ENCODE results near the gene RNF175. TPM values are rescaled to one million over a fixed set of nuclear protein-coding genes. Genes with fewer than 3 reads are reported as not detected.

The RNF175 gene
- total RNA-seq, 1 experiment from 2014 or later = 5.4 TPM

GRCh38 chr4:153766758-153767157 lies 6.9 kb upstream of the RNF175 start (continued):
- TF ChIP-seq, protein P1, sequence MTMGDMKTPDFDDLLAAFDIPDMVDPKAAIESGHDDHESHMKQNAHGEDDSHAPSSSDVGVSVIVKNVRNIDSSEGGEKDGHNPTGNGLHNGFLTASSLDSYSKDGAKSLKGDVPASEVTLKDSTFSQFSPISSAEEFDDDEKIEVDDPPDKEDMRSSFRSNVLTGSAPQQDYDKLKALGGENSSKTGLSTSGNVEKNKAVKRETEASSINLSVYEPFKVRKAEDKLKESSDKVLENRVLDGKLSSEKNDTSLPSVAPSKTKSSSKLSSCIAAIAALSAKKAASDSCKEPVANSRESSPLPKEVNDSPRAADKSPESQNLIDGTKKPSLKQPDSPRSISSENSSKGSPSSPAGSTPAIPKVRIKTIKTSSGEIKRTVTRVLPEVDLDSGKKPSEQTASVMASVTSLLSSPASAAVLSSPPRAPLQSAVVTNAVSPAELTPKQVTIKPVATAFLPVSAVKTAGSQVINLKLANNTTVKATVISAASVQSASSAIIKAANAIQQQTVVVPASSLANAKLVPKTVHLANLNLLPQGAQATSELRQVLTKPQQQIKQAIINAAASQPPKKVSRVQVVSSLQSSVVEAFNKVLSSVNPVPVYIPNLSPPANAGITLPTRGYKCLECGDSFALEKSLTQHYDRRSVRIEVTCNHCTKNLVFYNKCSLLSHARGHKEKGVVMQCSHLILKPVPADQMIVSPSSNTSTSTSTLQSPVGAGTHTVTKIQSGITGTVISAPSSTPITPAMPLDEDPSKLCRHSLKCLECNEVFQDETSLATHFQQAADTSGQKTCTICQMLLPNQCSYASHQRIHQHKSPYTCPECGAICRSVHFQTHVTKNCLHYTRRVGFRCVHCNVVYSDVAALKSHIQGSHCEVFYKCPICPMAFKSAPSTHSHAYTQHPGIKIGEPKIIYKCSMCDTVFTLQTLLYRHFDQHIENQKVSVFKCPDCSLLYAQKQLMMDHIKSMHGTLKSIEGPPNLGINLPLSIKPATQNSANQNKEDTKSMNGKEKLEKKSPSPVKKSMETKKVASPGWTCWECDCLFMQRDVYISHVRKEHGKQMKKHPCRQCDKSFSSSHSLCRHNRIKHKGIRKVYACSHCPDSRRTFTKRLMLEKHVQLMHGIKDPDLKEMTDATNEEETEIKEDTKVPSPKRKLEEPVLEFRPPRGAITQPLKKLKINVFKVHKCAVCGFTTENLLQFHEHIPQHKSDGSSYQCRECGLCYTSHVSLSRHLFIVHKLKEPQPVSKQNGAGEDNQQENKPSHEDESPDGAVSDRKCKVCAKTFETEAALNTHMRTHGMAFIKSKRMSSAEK (CRISPR knock-in tag; IDR thresholded peaks at IDR 0.05; ENCODE audit: borderline replicate concordance) = no peak

GRCh38 chr4:153765894-153766293 lies 6.1 kb upstream of the RNF175 start:
- DNase-seq (ENCODE audit: low spot score) = no peak
- POLR2A ChIA-PET = no interaction called here
- Mint-ChIP-seq H3K9me3 (peaks cover 13% of the 10 kb centered on the region), H3K36me3 (peaks cover 9% of the 10 kb centered on the region), H3K4me3 (no peak overlapping the region), H3K27ac (no peak overlapping the region), H3K27me3 (ENCODE audit: low read depth) (no peaks in the 10 kb centered on the region), H3K4me1 (peaks cover 20% of the 10 kb centered on the region)
- CTCF ChIA-PET = no interaction called here
- TF ChIP-seq, protein P2, sequence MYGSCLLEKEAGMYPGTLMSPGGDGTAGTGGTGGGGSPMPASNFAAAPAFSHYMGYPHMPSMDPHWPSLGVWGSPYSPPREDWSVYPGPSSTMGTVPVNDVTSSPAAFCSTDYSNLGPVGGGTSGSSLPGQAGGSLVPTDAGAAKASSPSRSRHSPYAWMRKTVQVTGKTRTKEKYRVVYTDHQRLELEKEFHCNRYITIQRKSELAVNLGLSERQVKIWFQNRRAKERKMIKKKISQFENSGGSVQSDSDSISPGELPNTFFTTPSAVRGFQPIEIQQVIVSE (CRISPR knock-in tag; IDR thresholded peaks at IDR 0.05; ENCODE audit: borderline replicate concordance) = no peak
- TF ChIP-seq, protein P3, sequence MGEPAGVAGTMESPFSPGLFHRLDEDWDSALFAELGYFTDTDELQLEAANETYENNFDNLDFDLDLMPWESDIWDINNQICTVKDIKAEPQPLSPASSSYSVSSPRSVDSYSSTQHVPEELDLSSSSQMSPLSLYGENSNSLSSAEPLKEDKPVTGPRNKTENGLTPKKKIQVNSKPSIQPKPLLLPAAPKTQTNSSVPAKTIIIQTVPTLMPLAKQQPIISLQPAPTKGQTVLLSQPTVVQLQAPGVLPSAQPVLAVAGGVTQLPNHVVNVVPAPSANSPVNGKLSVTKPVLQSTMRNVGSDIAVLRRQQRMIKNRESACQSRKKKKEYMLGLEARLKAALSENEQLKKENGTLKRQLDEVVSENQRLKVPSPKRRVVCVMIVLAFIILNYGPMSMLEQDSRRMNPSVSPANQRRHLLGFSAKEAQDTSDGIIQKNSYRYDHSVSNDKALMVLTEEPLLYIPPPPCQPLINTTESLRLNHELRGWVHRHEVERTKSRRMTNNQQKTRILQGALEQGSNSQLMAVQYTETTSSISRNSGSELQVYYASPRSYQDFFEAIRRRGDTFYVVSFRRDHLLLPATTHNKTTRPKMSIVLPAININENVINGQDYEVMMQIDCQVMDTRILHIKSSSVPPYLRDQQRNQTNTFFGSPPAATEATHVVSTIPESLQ (CRISPR knock-in tag; IDR thresholded peaks at IDR 0.05) = no peak
- TF ChIP-seq EMX1 (CRISPR knock-in tag; IDR thresholded peaks at IDR 0.05) (no peak), SMAD3 (CRISPR knock-in tag; IDR thresholded peaks at IDR 0.05; ENCODE audit: borderline replicate concordance) (no peak), ZNF671 (CRISPR knock-in tag; IDR thresholded peaks at IDR 0.05) (no peak), FOXK1 (CRISPR knock-in tag; IDR thresholded peaks at IDR 0.05) (no peak), SMAD4 (CRISPR knock-in tag; IDR thresholded peaks at IDR 0.05) (no peak), ZNF396 (CRISPR knock-in tag; IDR thresholded peaks at IDR 0.05; ENCODE audit: borderline replicate concordance) (no peak)
- TF ChIP-seq, protein P4, sequence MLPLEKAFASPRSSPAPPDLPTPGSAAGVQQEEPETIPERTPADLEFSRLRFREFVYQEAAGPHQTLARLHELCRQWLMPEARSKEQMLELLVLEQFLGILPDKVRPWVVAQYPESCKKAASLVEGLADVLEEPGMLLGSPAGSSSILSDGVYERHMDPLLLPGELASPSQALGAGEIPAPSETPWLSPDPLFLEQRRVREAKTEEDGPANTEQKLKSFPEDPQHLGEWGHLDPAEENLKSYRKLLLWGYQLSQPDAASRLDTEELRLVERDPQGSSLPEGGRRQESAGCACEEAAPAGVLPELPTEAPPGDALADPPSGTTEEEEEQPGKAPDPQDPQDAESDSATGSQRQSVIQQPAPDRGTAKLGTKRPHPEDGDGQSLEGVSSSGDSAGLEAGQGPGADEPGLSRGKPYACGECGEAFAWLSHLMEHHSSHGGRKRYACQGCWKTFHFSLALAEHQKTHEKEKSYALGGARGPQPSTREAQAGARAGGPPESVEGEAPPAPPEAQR (CRISPR knock-in tag; IDR thresholded peaks at IDR 0.05) = no peak
- TF ChIP-seq, protein P5, sequence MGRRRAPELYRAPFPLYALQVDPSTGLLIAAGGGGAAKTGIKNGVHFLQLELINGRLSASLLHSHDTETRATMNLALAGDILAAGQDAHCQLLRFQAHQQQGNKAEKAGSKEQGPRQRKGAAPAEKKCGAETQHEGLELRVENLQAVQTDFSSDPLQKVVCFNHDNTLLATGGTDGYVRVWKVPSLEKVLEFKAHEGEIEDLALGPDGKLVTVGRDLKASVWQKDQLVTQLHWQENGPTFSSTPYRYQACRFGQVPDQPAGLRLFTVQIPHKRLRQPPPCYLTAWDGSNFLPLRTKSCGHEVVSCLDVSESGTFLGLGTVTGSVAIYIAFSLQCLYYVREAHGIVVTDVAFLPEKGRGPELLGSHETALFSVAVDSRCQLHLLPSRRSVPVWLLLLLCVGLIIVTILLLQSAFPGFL (CRISPR knock-in tag; IDR thresholded peaks at IDR 0.05; ENCODE audit: borderline replicate concordance) = no peak
- ATAC-seq = no peak

- ChIA-PET POLR2A (no interaction called here), CTCF (interaction anchor here (0.6 to 2.0 kb wide), 6 partner anchors 15 to 318 kb away, joined by 3 to 8 read pairs (median 4); partner anchors contain the start of gene SFRP2)
- no peaks in the 10 kb centered on the region for H3K36me3 Mint-ChIP-seq
- no peak for DNase-seq (ENCODE audit: low spot score)
- TF ChIP-seq ZBTB43 (CRISPR knock-in tag; IDR thresholded peaks at IDR 0.05) (no peak), ESRRA (CRISPR knock-in tag; IDR thresholded peaks at IDR 0.05; ENCODE audit: borderline replicate concordance) (no peak), PRRX2 (CRISPR knock-in tag; IDR thresholded peaks at IDR 0.05) (no peak), SOX15 (CRISPR knock-in tag; IDR thresholded peaks at IDR 0.05) (no peak), IRF1 (CRISPR knock-in tag; IDR thresholded peaks at IDR 0.05) (no peak), AR (CRISPR knock-in tag; IDR thresholded peaks at IDR 0.05) (no peak), ATF1 (CRISPR knock-in tag; IDR thresholded peaks at IDR 0.05) (no peak)
- no peaks in the 10 kb centered on the region for H3K27me3 Mint-ChIP-seq (ENCODE audit: low read depth)
- H3K9me3 Mint-ChIP-seq = peaks cover 5% of the 10 kb centered on the region; the same call in 1 of the 2 replicates
- H3K4me3 Mint-ChIP-seq = no peak overlapping the region
- H3K4me1 Mint-ChIP-seq = peaks cover 20% of the 10 kb centered on the region
- ATAC-seq = no peak
- H3K27ac Mint-ChIP-seq = no peak overlapping the region
These were observed 5.0 kb upstream of the RNF175 start for GRCh38 chr4:153764601-153765368.
